ENCODE measurements around the gene EOGT. TPM values are rescaled to one million over a fixed set of nuclear protein-coding genes. Genes with fewer than 3 reads are reported as not detected.

Gene EOGT
- total and polyA plus RNA-seq, 7 donors = 10.2 to 33.0 (median 13.9) TPM

DNA sequence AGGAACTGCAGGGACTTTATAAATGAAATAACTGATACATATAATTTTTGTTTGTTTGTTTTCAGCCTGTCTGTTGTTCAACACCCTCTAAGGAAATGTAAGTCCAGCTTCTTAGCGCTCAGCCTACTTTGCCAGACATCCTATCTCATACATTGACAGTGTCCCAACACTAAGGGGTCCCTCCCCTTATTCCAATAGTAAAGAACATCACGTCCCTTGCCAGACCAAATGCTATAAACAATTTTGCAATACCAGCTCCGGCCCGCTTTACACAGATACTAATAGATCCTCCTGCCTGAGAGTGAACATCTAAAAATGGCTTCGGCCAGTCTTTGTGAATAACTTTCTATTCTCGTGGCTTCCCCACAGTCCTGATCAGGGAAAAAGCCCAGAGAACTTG lies 76.6 kb downstream of the EOGT start:
- Histone ChIP-seq H3K27ac (no peak overlapping the region), H3K4me3 (no peak overlapping the region), H3K9me3 (no peaks in the 10 kb centered on the region), H3K27me3 (ENCODE audit: insufficient read depth in 3 of 3, low read length in 2 of 3) (peaks cover 7 to 35% (median 9%) of the 10 kb centered on the region in 3 donors), H3K4me1 (no peaks in the 10 kb centered on the region), H3K36me3 (ENCODE audit: insufficient read depth in 1 of 2, low read depth in 1 of 2) (no peaks in the 10 kb centered on the region)
- intact Hi-C loops (cut with DNase I) = no loop called here
- ATAC-seq = no peak
- TF ChIP-seq, protein P1, sequence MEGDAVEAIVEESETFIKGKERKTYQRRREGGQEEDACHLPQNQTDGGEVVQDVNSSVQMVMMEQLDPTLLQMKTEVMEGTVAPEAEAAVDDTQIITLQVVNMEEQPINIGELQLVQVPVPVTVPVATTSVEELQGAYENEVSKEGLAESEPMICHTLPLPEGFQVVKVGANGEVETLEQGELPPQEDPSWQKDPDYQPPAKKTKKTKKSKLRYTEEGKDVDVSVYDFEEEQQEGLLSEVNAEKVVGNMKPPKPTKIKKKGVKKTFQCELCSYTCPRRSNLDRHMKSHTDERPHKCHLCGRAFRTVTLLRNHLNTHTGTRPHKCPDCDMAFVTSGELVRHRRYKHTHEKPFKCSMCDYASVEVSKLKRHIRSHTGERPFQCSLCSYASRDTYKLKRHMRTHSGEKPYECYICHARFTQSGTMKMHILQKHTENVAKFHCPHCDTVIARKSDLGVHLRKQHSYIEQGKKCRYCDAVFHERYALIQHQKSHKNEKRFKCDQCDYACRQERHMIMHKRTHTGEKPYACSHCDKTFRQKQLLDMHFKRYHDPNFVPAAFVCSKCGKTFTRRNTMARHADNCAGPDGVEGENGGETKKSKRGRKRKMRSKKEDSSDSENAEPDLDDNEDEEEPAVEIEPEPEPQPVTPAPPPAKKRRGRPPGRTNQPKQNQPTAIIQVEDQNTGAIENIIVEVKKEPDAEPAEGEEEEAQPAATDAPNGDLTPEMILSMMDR (IDR thresholded peaks at IDR 0.05) = no peak
- 62 to 66% (median 62%) methylated on average over 6 of the region's 6 CpGs for WGBS, 3 donors
- no peak for DNase-seq

DNA sequence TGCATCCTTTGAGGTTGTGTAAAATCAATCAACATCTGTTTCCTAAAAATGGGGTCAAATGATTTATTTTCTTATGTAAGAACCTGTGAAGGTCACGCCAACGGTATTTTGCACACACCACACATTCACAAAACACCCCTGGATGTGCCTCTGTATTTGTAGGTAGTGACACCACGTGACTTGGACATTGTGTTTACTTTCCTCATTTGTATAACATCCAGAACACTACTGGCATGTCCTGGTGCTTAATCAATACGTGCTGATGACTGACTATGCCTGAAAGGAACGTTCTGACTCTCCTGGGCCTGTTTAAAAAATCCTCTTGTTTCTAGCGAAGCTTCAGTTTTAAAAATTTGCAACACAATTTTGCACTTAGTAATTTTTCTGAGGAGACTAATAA lies 77.7 kb downstream of the EOGT start:
- Histone ChIP-seq H3K4me1 (no peaks in the 10 kb centered on the region), H3K27me3 (ENCODE audit: insufficient read depth in 3 of 3, low read length in 2 of 3) (peaks cover 9 to 46% (median 14%) of the 10 kb centered on the region in 3 donors), H3K36me3 (ENCODE audit: insufficient read depth in 1 of 2, low read depth in 1 of 2) (no peaks in the 10 kb centered on the region), H3K9me3 (no peaks in the 10 kb centered on the region), H3K4me3 (no peak overlapping the region), H3K27ac (no peak overlapping the region)
- 57 to 59% (median 58%) methylated on average over 6 of the region's 6 CpGs for WGBS, 3 donors
- ATAC-seq = no peak
- intact Hi-C loops (cut with DNase I) = no loop called here
- no peak for DNase-seq
- TF ChIP-seq, protein P1 (IDR thresholded peaks at IDR 0.05) = no peak

DNA sequence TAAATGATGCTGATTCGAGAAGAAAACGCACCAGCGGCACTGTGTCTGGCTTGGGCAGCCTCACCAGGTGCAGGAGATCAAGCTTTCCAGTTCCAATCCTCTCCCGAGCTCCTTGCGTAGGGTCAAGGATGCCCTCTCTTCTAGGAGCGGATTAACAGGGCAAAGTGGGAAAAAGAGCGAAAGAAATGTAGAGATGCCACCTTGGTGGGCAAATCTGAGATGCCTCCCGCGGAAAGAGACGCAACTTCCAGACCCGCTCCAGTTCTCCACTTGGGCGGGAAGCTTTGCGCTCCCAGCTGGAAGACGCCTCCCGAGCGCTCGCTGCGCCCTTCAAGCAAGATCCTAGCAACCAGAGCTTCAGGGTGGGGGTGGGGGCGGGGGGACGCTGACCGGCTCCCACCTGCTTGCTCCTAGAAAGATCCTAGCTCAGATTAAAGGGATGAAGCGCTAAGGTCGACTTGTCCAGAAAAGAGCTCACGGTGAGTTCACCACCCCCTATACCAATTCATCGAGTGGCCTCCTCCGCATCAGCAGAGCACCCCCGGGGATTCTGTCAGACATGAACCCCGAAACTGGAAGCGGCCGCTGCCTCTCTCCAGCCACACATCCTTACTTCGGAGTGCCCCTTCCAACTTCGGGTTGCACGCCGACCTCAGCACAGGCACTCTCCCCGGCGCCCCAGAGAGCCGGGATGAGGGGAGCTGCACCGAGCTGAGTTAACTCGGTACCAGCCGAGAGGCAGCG lies 81.9 kb downstream of the EOGT start:
- Histone ChIP-seq H3K4me3 (peak overlapping the region; percentile 46), H3K27me3 (ENCODE audit: insufficient read depth in 3 of 3, low read length in 2 of 3) (peaks cover 4 to 72% (median 13%) of the 10 kb centered on the region in 3 donors), H3K36me3 (ENCODE audit: insufficient read depth in 1 of 2, low read depth in 1 of 2) (no peaks in the 10 kb centered on the region), H3K4me1 (no peaks in the 10 kb centered on the region), H3K27ac (no peak overlapping the region), H3K9me3 (no peaks in the 10 kb centered on the region)
- no peak for ATAC-seq
- no peak for DNase-seq
- intact Hi-C loops (cut with DNase I) = no loop called here
- TF ChIP-seq, protein P1 (IDR thresholded peaks at IDR 0.05) = no peak
- 2 to 3% (median 3%) methylated on average over 41 of the region's 41 CpGs for WGBS, 3 donors

Other genes starting within 250 kb of the EOGT start
- under 1 TPM in 1 of 4 donors, not detected in 3; 0.10 TPM for gene TAFA4, start 81.1 kb downstream of the EOGT start, total RNA-seq
- gene TAFA4, start 81.1 kb downstream of the EOGT start, polyA plus RNA-seq = under 1 TPM in 1 of 3 donors, not detected in 2; 0.01 TPM
- 10 to 100 TPM; 23.0 to 31.5 (median 29.3) TPM for gene TMF1, start 38.6 kb upstream of the EOGT start, total RNA-seq
- 10 to 100 TPM in 2 of 3 donors, 1 to 10 TPM in 1; 6.7 to 25.9 (median 10.1) TPM for gene TMF1, start 38.6 kb upstream of the EOGT start, polyA plus RNA-seq
- gene UBA3, start 66.7 kb upstream of the EOGT start, total RNA-seq = 10 to 100 TPM; 32.7 to 44.6 (median 42.3) TPM
- gene UBA3, start 66.7 kb upstream of the EOGT start, polyA plus RNA-seq = 10 to 100 TPM; 20.5 to 59.3 (median 29.5) TPM
- gene ARL6IP5, start 71.3 kb upstream of the EOGT start, total RNA-seq = 100 to 1,000 TPM; 121 to 191 (median 156) TPM
- 100 to 1,000 TPM in 2 of 3 donors, 10 to 100 TPM in 1; 82.1 to 171 (median 146) TPM for gene ARL6IP5, start 71.3 kb upstream of the EOGT start, polyA plus RNA-seq
- 100 to 1,000 TPM; 127 to 258 (median 174) TPM for gene LMOD3, start 108.9 kb upstream of the EOGT start, total RNA-seq
- gene LMOD3, start 108.9 kb upstream of the EOGT start, polyA plus RNA-seq = 100 to 1,000 TPM in 2 of 3 donors, 1 to 10 TPM in 1; 9.0 to 133 (median 129) TPM